Muscle of leg (tissue), 11 donors: ENCODE data around the gene ANKRD11. TPM values are rescaled to one million over a fixed set of nuclear protein-coding genes. Genes with fewer than 3 reads are reported as not detected.

ENCODE experiments used
- DNase-seq: peaks from one replicate; pipeline ENCODE4 v3.0.0; 2013
- H3K27ac ChIP-seq: one replicate; pipeline ENCODE4 v1.5.1; 2013; ENCODE audit warnings: mild to moderate bottlenecking, low read length, control low read depth
- H3K27me3 ChIP-seq: one replicate; pipeline ENCODE4 v1.6.1; 2013; ENCODE audit warnings: low read length; ENCODE audit not compliant: control insufficient read depth, insufficient read depth
- H3K36me3 ChIP-seq: one replicate; pipeline ENCODE4 v1.6.1; 2013; ENCODE audit warnings: low read length; ENCODE audit not compliant: control insufficient read depth, insufficient read depth
- H3K4me1 ChIP-seq: one replicate; pipeline ENCODE4 v1.6.1; 2013; ENCODE audit warnings: low read length; ENCODE audit not compliant: control insufficient read depth, insufficient read depth
- H3K4me3 ChIP-seq: one replicate; pipeline ENCODE4 v1.5.1; 2013; ENCODE audit warnings: low read length, control low read depth
- H3K9me3 ChIP-seq: replicated peaks from 2 replicates; pipeline ENCODE4 v1.6.1; 2013; ENCODE audit warnings: low read depth, low read length; ENCODE audit not compliant: control insufficient read depth
- WGBS: methylation state at CpG from one replicate; pipeline ENCODE4 v1.1.5; 2013; ENCODE audit warnings: missing lambda C conversion rate; ENCODE audit not compliant: insufficient coverage; 5-methylcytosine and 5-hydroxymethylcytosine counted together
- polyA plus RNA-seq, 8 donors: library from polyadenylated mRNA; unstranded; fragments of 120-200 nt; gene quantifications; one replicate each; pipeline versions ENCODE4 v1.2.1 to v1.2.3, GENCODE V29; 2013; ENCODE audit warnings: inconsistent platforms in 1 of 8, low replicate concordance in 1 of 8; ENCODE audit not compliant: insufficient read length in 8 of 8, insufficient read depth in 1 of 8
- total RNA-seq: library from RNA; stranded (reverse); fragments of 120-200 nt; gene quantifications from one replicate; pipeline ENCODE4 v1.2.4, GENCODE V29; 2013

Gene ANKRD11
- total and polyA plus RNA-seq, 9 donors = 34.0 to 79.8 (median 63.6) TPM

DNA sequence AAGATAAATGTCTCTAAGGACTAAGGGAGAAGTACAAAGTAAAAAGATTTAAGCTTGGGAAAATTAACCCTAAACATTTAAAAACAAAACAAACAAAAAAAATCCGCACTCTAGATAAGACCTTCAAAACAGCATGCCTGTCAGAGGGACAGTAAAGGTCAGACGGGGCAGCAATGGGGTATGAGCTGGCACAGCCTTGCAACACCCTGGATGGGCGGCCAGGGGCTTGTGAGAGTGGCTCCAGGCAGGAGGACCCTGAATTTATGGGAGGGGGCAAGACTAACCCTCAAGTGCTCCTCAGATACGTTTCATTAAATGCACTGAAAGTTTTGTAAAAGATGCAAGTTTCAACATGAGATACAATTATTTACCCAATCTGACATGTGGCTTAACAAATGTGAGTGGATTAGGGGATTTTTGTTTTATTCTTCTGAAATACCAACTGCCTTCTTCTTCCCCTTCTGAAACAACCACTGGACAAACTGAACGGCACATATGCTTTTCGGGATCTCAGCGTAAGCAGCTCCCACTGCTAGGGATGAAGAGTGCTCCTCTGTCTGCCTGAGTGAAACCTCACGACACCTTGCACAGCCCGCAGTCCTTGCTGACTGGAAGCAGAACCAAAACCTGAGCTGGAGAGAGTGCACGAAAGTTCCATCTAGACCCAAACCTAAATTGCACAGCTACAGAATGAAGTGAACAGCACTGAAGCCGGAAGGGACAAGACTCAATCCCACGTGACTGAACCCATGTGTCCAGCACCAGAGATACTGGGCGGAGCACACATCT, 128.4 kb downstream of the ANKRD11 start:
- H3K36me3 ChIP-seq = no peaks in the 10 kb centered on the region
- H3K4me1 ChIP-seq = peaks cover 64% of the 10 kb centered on the region
- peak overlapping the region; percentile 11 for H3K27ac ChIP-seq
- no peaks in the 10 kb centered on the region for H3K27me3 ChIP-seq
- no peaks in the 10 kb centered on the region for H3K9me3 ChIP-seq
- DNase-seq = no peak
- H3K4me3 ChIP-seq = no peak overlapping the region
- 75% methylated on average over 8 of the region's 13 CpGs for WGBS

DNA sequence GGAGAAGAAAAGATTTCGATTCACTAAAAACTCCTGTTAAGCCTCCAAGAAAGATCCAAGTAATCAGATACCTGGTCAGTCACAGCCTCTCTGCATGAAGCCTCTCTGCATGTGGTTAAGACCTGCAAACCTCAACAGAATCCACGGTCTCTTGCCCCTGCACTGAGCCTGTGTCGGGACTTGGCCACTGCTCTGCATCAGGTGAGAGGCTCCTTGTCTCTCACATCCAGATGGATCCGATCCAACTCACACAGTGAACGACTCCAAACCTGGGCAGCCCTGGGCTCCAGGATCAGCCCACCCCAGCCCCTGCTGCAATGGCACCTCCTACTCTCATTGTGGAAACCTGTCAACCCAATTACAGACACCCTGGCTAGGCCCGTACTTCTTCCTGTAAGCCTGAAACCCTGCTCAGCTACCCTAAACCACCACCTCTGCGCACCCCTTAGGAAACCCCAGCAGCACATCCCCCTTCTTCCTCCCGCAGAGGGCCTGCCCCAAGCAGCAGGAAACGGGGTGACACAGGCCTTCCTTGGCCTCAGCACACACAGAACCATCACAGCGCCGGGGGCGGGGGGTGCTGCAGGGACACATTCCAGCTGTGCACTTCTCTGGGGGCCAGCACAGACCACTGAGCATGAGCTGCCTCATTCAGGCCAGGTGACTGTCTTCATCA, 129.5 kb downstream of the ANKRD11 start:
- no peaks in the 10 kb centered on the region for H3K9me3 ChIP-seq
- no peak for DNase-seq
- H3K27me3 ChIP-seq = no peaks in the 10 kb centered on the region
- H3K4me3 ChIP-seq = no peak overlapping the region
- H3K4me1 ChIP-seq = peaks cover 60% of the 10 kb centered on the region
- no peak overlapping the region for H3K27ac ChIP-seq
- 44% methylated on average over 8 of the region's 12 CpGs for WGBS
- H3K36me3 ChIP-seq = no peaks in the 10 kb centered on the region

DNA sequence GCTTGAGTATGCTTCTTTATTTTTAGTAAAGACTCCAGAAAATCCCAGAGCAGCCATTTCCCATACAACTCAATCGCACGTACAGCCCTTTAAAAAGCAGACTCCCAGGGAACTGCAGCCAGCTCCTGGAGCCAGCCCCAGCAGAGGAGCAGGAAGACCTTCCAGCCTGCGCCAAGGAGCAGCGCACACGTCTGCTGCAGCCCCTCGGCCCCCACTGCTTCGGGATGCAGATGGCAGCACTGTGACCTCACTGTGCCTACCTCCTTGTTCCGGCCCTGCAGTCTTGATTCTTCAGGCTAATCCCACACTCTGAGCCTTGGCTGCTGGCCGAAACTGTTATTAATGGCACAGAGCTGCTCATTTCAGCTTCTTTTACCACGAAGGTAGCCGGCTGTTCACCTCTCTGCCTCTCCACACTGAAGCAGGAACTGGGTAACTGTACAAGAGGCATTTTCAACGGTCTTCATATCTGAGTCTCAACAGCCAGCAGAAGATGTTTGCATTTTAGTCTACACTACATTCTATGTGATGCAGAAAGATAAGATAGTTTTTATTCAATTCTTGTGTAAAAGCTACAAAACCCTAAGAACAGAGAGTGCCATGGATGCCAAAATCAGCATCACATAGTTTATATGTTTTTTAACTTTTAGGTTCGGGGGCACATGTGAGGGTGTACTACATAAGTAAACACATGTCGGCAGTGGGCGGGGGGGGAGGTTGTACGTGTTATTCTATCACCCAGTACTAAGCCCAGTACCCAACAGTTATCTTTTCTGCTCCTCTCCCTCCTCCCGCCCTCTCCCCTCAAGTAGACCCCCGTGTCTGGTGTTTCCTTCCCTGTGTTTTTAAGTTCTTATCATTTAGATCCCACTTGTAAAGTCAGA, 130.9 kb downstream of the ANKRD11 start:
- Histone ChIP-seq H3K4me1 (peaks cover 70% of the 10 kb centered on the region), H3K36me3 (no peaks in the 10 kb centered on the region), H3K9me3 (no peaks in the 10 kb centered on the region), H3K4me3 (no peak overlapping the region), H3K27ac (peak overlapping the region; percentile 59), H3K27me3 (no peaks in the 10 kb centered on the region)
- DNase-seq = peak; percentile 93
- 12% methylated on average over 11 of the region's 18 CpGs for WGBS

DNA sequence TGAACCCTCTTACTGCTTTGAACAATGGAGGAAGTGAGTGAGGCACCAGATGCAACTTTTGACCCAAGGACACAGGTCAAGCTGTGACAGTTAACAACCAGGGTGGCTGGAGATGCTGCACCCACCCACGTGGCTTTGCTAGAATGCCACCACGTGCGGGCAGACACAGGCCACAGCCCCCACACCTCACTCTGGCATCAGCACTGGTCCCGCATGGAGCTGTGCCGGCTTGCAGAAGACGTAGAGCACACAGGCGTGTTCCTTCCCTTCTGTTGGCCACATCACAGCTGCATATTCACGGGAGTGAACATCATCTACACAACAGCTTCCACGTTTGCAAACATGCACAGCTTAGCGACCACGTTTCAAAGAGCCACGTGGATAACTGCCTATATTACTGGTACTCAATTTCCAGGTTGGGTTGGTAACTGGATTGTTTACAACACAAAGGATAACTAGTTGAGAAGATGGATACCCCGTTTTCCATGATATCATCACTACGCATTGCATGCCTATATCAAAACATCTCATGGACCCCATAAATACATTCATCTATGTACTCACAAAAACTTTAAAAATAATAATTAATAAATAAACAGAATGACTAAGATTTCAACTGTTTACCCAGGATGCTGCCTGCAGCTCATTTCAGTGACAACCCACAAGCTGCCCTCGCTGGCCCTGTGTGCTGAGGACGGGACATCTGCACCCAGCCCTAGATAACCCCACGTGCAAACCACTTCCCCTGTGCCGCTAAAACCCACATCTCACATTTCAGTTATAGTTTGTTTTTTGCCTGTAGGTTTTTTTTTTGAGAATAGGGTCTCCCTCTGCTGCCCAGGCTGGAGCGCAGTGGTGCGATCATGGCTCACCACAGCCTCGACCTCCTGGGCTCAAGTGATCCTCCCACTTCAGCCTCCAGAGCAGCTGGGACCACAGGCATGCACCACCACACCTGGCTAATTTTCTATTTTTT, 132.0 kb downstream of the ANKRD11 start:
- DNase-seq = peak; percentile 43
- WGBS = 49% methylated on average over 5 of the region's 21 CpGs
- no peaks in the 10 kb centered on the region for H3K27me3 ChIP-seq
- peak overlapping the region; percentile 60 for H3K27ac ChIP-seq
- H3K36me3 ChIP-seq = no peaks in the 10 kb centered on the region
- H3K4me1 ChIP-seq = peaks cover 69% of the 10 kb centered on the region
- no peaks in the 10 kb centered on the region for H3K9me3 ChIP-seq
- no peak overlapping the region for H3K4me3 ChIP-seq

DNA sequence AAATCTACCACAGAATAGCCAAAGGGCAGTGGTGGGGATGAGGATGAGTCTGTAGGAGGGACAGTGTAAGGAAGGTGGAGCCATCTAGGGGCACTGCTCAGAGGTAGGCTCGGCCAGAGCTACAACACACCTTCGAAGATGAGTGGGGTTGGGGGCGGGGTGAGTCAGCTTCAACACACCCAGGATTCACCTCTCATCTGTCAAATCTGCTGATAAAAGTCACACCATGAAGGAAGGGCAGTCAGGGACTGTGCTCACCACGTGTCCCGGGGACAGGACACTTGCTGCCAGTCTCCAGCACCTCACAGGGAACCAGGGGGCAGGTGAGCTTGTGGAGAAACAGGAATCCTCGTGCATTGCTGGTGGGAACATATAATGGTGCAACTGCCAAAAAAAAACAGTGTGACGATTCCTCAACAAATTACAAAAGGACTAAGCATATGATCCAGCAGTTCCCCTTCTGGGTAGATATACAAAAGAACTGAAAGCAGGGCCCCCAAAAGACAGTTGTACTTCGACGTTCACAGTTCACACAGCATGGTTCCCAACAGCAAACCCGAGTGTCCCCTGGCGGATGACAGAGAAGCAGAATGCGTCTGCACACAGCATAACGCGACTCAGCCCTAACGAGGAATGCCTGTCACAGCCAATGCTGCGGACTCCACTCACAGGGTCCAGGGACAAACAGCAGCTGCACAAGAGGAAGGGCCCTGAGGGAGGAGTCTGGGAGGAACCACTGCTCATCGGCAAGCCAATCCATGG, 133.1 kb downstream of the ANKRD11 start:
- Histone ChIP-seq H3K9me3 (no peaks in the 10 kb centered on the region), H3K27me3 (no peaks in the 10 kb centered on the region), H3K27ac (peak overlapping the region; percentile 60), H3K4me3 (no peak overlapping the region), H3K36me3 (no peaks in the 10 kb centered on the region), H3K4me1 (peaks cover 76% of the 10 kb centered on the region)
- 31% methylated on average over 11 of the region's 17 CpGs for WGBS
- peak; percentile 94 for DNase-seq

DNA sequence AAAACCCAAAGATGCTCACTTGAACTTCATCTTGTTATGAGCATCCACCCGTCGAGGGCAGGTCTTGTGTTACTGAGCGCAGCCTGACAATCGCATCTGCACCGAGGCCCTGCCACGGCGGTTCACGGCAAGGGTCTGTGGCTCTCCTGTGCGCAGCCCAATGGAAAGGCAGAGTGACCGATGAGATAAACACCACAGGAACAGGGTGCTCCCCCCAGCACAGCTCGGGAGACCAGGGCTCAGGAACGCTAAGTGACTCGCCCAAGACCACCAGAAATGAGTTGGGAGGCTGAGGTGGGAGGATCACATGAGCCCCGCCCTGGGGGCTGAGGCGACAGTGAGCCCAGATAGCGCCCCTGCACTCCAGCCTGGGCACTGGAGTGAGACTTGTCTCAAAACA, 134.7 kb downstream of the ANKRD11 start:
- no peak overlapping the region for H3K27ac ChIP-seq
- no peaks in the 10 kb centered on the region for H3K27me3 ChIP-seq
- H3K36me3 ChIP-seq = no peaks in the 10 kb centered on the region
- H3K4me3 ChIP-seq = no peak overlapping the region
- WGBS = 90% methylated on average over 14 of the region's 16 CpGs
- DNase-seq = no peak
- peaks cover 72% of the 10 kb centered on the region for H3K4me1 ChIP-seq
- H3K9me3 ChIP-seq = no peaks in the 10 kb centered on the region

DNA sequence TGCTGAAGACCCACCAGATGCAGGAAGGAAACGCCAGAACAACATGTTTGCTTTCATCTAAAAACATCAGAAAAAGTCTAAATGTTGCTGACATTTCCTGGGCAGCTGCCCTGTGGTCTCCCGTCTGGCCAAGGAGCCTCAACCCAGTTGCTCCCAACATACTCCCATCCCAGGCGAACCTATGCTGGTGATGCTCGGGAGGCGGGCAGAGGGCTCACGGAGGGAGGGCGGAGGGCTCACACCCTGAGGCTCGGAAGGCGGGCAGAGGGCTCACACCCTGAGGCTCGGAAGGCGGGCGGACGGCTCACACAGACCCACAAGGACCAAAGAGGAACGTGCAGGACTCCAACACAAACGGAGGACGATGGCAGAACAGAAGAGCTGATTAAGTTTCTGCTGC, 135.4 kb downstream of the ANKRD11 start:
- WGBS = 74% methylated on average over 16 of the region's 16 CpGs
- Histone ChIP-seq H3K27me3 (no peaks in the 10 kb centered on the region), H3K36me3 (no peaks in the 10 kb centered on the region), H3K9me3 (no peaks in the 10 kb centered on the region), H3K4me1 (peaks cover 70% of the 10 kb centered on the region), H3K4me3 (no peak overlapping the region), H3K27ac (no peak overlapping the region)
- no peak for DNase-seq

DNA sequence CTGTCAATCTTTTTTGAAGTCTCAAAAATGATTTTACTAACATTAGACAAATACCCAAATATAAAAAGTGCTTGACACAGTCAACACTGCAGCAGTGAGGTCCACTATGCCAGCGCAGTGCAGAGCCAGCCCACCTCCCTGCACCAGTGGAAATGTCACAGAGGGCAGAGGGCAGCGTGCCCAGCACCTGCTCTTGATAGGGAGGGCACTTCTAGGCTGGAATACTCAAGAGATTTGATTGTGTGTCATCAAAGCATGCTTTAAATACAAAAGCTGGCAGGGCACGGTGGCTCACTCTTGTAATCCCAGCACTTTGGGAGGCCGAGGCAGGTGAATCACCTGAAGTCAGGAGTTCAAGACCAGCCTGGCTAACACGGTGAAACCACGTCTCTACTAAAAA, 136.0 kb downstream of the ANKRD11 start:
- no peak overlapping the region for H3K27ac ChIP-seq
- no peaks in the 10 kb centered on the region for H3K9me3 ChIP-seq
- no peaks in the 10 kb centered on the region for H3K36me3 ChIP-seq
- H3K4me1 ChIP-seq = peaks cover 64% of the 10 kb centered on the region
- whole genome bisulfite sequencing = 78% methylated on average over 5 of the region's 6 CpGs
- no peak overlapping the region for H3K4me3 ChIP-seq
- DNase-seq = no peak
- no peaks in the 10 kb centered on the region for H3K27me3 ChIP-seq
